PC-9 (cell line): ENCODE results near the gene IGF2R. TPM values are rescaled to one million over a fixed set of nuclear protein-coding genes. Genes with fewer than 3 reads are reported as not detected.
"Not testable (repeated sequence)": the region's sequence is repeated elsewhere in the genome, so short reads cannot be mapped to it uniquely, and the experiment has no call there.

Experiments used
- BruUV-seq: library from RNA; stranded (reverse); fragments of 400-500 nt; replicated peaks from 2 replicates; lab custom pipeline; 2021; lab: Mats Ljungman, UMichigan
- CTCF ChIA-PET: fragments of 300-600 bp; sonication (Branson Sonifier 250); formaldehyde crosslinking; loops from one replicate; lab custom pipeline; 2022; ENCODE audit warnings: antibody characterized with exemption; lab: Charles Lee
- POLR2A ChIA-PET: fragments of 300-600 bp; sonication (Branson Sonifier 250); formaldehyde crosslinking; loops from one replicate; lab custom pipeline; 2022; ENCODE audit warnings: antibody characterized with exemption; ENCODE audit not compliant: unreplicated experiment; lab: Charles Lee
- DNase-seq, 2 experiments: peaks; one replicate each; pipeline versions ENCODE4 v3.0.0 to v3.0.0-alpha.2; 2015 to 2022; ENCODE audit warnings: mixed read lengths in 1 of 2
- H2AFZ ChIP-seq: fragments of 200-600 bp; sonication (generic); 2 replicates; pipeline ENCODE4 v1.8.1; 2017; ENCODE audit warnings: antibody characterized with exemption
- H3F3A ChIP-seq: fragments of 200-600 bp; sonication (generic); 2 replicates; pipeline ENCODE4 v1.8.1; 2017; ENCODE audit warnings: antibody characterized with exemption, mild to moderate bottlenecking, low read depth; ENCODE audit not compliant: insufficient read depth
- H3K27ac ChIP-seq: fragments of 200-600 bp; sonication (generic); 2 replicates; pipeline ENCODE4 v1.6.1; 2016; ENCODE audit warnings: mixed run types
- H3K27me3 ChIP-seq: fragments of 200-600 bp; sonication (generic); 2 replicates; pipeline ENCODE4 v1.6.1; 2016; ENCODE audit warnings: low read depth, mixed run types; ENCODE audit not compliant: insufficient read depth
- H3K36me3 ChIP-seq: fragments of 200-600 bp; sonication (generic); 2 replicates; pipeline ENCODE4 v1.6.1; 2016; ENCODE audit warnings: low read depth, mixed run types
- H3K4me1 ChIP-seq: fragments of 200-600 bp; sonication (generic); replicated peaks from 2 replicates; pipeline ENCODE4 v1.6.1; 2016; ENCODE audit warnings: mixed run types; ENCODE audit not compliant: insufficient read depth
- H3K4me2 ChIP-seq: fragments of 200-600 bp; sonication (generic); 2 replicates; pipeline ENCODE4 v1.6.1; 2017; ENCODE audit warnings: mixed run types
- H3K4me3 ChIP-seq: fragments of 200-600 bp; sonication (generic); 2 replicates; pipeline ENCODE4 v1.6.1; 2016; ENCODE audit warnings: mixed run types
- H3K79me2 ChIP-seq: fragments of 200-600 bp; sonication (generic); 2 replicates; pipeline ENCODE4 v1.6.1; 2017; ENCODE audit warnings: low read depth, mixed run types
- H3K9me2 ChIP-seq: fragments of 200-600 bp; sonication (generic); 2 replicates; pipeline ENCODE4 v1.8.1; 2017; ENCODE audit warnings: mild to moderate bottlenecking; ENCODE audit not compliant: insufficient read depth
- H3K9me3 ChIP-seq: fragments of 200-600 bp; sonication (generic); 2 replicates; pipeline ENCODE4 v1.8.1; 2016; ENCODE audit warnings: low read depth; ENCODE audit not compliant: insufficient read depth
- H4K20me1 ChIP-seq: fragments of 200-600 bp; sonication (generic); 2 replicates; pipeline ENCODE4 v1.8.1; 2017; ENCODE audit not compliant: insufficient read depth
- CTCF ChIP-seq: fragments of 200-600 bp; sonication (generic); conservative IDR thresholded peaks from 2 replicates; pipeline ENCODE4 v1.6.1; 2017; ENCODE audit warnings: mixed run types, antibody characterized with exemption, mild to moderate bottlenecking, moderate library complexity
- EZH2 ChIP-seq: fragments of 200-600 bp; sonication (generic); IDR thresholded peaks from 2 replicates; pipeline ENCODE4 v1.8.0; 2017; ENCODE audit warnings: antibody characterized with exemption, low read depth
- intact Hi-C: fragments of 100-400 bp; cut with micrococcal nuclease; formaldehyde crosslinking; loops from one replicate; pipeline ENCODE4 v1.10.0; 2022; ENCODE audit not compliant: unreplicated experiment
- total RNA-seq: library from RNA; stranded (reverse); gene quantifications from 2 replicates; pipeline ENCODE4 v1.2.3, GENCODE V29; 2021

The IGF2R gene
- total RNA-seq, 1 experiment from 2014 or later, result 53.1 TPM

GRCh38 chr6:160124007-160124406 lies 155.1 kb downstream of the IGF2R start:
- BruUV-seq, result no TSS peak
- CTCF ChIA-PET, result no interaction called here
- no peaks in the 10 kb centered on the region for H3F3A ChIP-seq
- no peaks in the 10 kb centered on the region for H3K9me2 ChIP-seq
- no peaks in the 10 kb centered on the region for H3K4me1 ChIP-seq
- no peak for DNase-seq
- intact Hi-C loops, result no loop called here
- H2AFZ ChIP-seq, result no peak overlapping the region
- no peak overlapping the region for H3K4me3 ChIP-seq
- H3K36me3 ChIP-seq, result no peaks in the 10 kb centered on the region
- no peak overlapping the region for H3K4me2 ChIP-seq
- H3K27ac ChIP-seq, result no peak overlapping the region
- TF ChIP-seq CTCF, result no peak
- no peak for TF ChIP-seq EZH2
- H3K27me3 ChIP-seq, result no peaks in the 10 kb centered on the region
- no peaks in the 10 kb centered on the region for H3K79me2 ChIP-seq
- no peaks in the 10 kb centered on the region for H4K20me1 ChIP-seq
- no peaks in the 10 kb centered on the region for H3K9me3 ChIP-seq
- POLR2A ChIA-PET, result no interaction called here

GRCh38 chr6:160124605-160125004 lies 155.7 kb downstream of the IGF2R start:
- H3K4me1 ChIP-seq, result no peaks in the 10 kb centered on the region
- ChIA-PET POLR2A (no interaction called here), CTCF (no interaction called here)
- no peak overlapping the region for H3K27ac ChIP-seq
- H4K20me1 ChIP-seq, result no peaks in the 10 kb centered on the region
- H3K27me3 ChIP-seq, result no peaks in the 10 kb centered on the region
- H3K9me2 ChIP-seq, result no peaks in the 10 kb centered on the region
- DNase-seq, result no peak
- BruUV-seq, result no TSS peak
- H3K36me3 ChIP-seq, result no peaks in the 10 kb centered on the region
- no peak overlapping the region for H3K4me2 ChIP-seq
- H2AFZ ChIP-seq, result no peak overlapping the region
- H3F3A ChIP-seq, result no peaks in the 10 kb centered on the region
- H3K79me2 ChIP-seq, result no peaks in the 10 kb centered on the region
- H3K9me3 ChIP-seq, result no peaks in the 10 kb centered on the region
- no peak overlapping the region for H3K4me3 ChIP-seq
- intact Hi-C loops, result no loop called here
- TF ChIP-seq EZH2, result no peak
- no peak for TF ChIP-seq CTCF

GRCh38 chr6:160125105-160125504 lies 156.2 kb downstream of the IGF2R start:
- H3K4me3 ChIP-seq, intact Hi-C loops, H4K20me1 ChIP-seq, H2AFZ ChIP-seq, H3K36me3 ChIP-seq, H3K79me2 ChIP-seq, H3K4me1 ChIP-seq, POLR2A ChIA-PET, BruUV-seq, H3F3A ChIP-seq, H3K9me3 ChIP-seq, CTCF ChIA-PET, H3K27me3 ChIP-seq, H3K27ac ChIP-seq, H3K4me2 ChIP-seq, H3K9me2 ChIP-seq, DNase-seq: not testable (repeated sequence)
